ENCODE results near the gene DDN. TPM values are rescaled to one million over a fixed set of nuclear protein-coding genes. Genes with fewer than 3 reads are reported as not detected.

Gene DDN
- total RNA-seq, 1 experiment from 2014 or later: 3.5 TPM

- no TSS peak for BruUV-seq (replicated peaks)
- Histone ChIP-seq H3K36me3 (ENCODE audit: low read depth, low read length) (no peaks in the 10 kb centered on the region), H3F3A (ENCODE audit: low read length, unreplicated experiment) (no peaks in the 10 kb centered on the region), H3K79me2 (ENCODE audit: low read length) (no peaks in the 10 kb centered on the region), H4K20me1 (ENCODE audit: low read length) (no peaks in the 10 kb centered on the region), H3K9me3 (ENCODE audit: low read length) (no peaks in the 10 kb centered on the region), H2AFZ (ENCODE audit: low read length) (peak overlapping the region; percentile 74), H3K9me2 (replicated peaks; ENCODE audit: low read length) (no peaks in the 10 kb centered on the region), H3K27me3 (ENCODE audit: low read length) (peaks cover 52% of the 10 kb centered on the region), H3K4me1 (ENCODE audit: insufficient read depth, low read length) (peaks cover 29% of the 10 kb centered on the region), H3K9ac (ENCODE audit: low read length) (no peak overlapping the region), H3K4me3 (ENCODE audit: low read length) (peak overlapping the region; percentile 67), H3K4me2 (ENCODE audit: low read length) (peak overlapping the region; percentile 94), H3K27ac (ENCODE audit: low read length) (no peak overlapping the region)
- ChIA-PET POLR2A (ENCODE audit: unreplicated experiment) (no interaction called here), CTCF (interaction anchor here (0.5 to 0.7 kb wide), 3 partner anchors 14 to 23 kb away, joined by 3 read pairs; partner anchors contain the start of genes ARF3 and DDN)
- no peak for DNase-seq
- intact Hi-C loops (cut with micrococcal nuclease): loop anchor here (5.0 kb wide), 1 partner anchor 127 kb away; the partner anchor contains the start of gene DDX23
- no peak for TF ChIP-seq EZH2phosphoT487 (IDR thresholded peaks at IDR 0.05; ENCODE audit: borderline replicate concordance, low read length)
- TF ChIP-seq EZH2 (IDR thresholded peaks at IDR 0.05; ENCODE audit: low read length, unreplicated experiment): peak; percentile 12
- ATAC-seq: no peak
Observed at GRCh38 chr12:48979602-48980388, 19.4 kb downstream of the DDN start.

GRCh38 chr12:48978741-48979601 lies 20.2 kb downstream of the DDN start:
- Histone ChIP-seq H3K9ac (ENCODE audit: low read length) (no peak overlapping the region), H3K36me3 (ENCODE audit: low read depth, low read length) (no peaks in the 10 kb centered on the region), H3K27ac (ENCODE audit: low read length) (no peak overlapping the region), H3K4me2 (ENCODE audit: low read length) (peak overlapping the region; percentile 94), H3K9me2 (replicated peaks; ENCODE audit: low read length) (no peaks in the 10 kb centered on the region), H3K9me3 (ENCODE audit: low read length) (no peaks in the 10 kb centered on the region), H3F3A (ENCODE audit: low read length, unreplicated experiment) (no peaks in the 10 kb centered on the region), H3K27me3 (ENCODE audit: low read length) (peaks cover 52% of the 10 kb centered on the region), H2AFZ (ENCODE audit: low read length) (peak overlapping the region; percentile 74), H3K4me1 (ENCODE audit: insufficient read depth, low read length) (peaks cover 29% of the 10 kb centered on the region), H3K79me2 (ENCODE audit: low read length) (no peaks in the 10 kb centered on the region), H4K20me1 (ENCODE audit: low read length) (no peaks in the 10 kb centered on the region), H3K4me3 (ENCODE audit: low read length) (peak overlapping the region; percentile 67)
- BruUV-seq (replicated peaks): no TSS peak
- no peak for DNase-seq
- ATAC-seq: peak; percentile 52
- intact Hi-C loops (cut with micrococcal nuclease): no loop called here
- ChIA-PET POLR2A (ENCODE audit: unreplicated experiment) (no interaction called here), CTCF (interaction anchor here (0.5 to 0.8 kb wide), 5 partner anchors 15 to 125 kb away, joined by 3 read pairs; partner anchors contain the start of genes ARF3 and DDN)
- TF ChIP-seq EZH2phosphoT487 (IDR thresholded peaks at IDR 0.05; ENCODE audit: borderline replicate concordance, low read length) (no peak; the same call in 1 of the 2 replicates), EZH2 (IDR thresholded peaks at IDR 0.05; ENCODE audit: low read length, unreplicated experiment) (peak; percentile 12)

- ATAC-seq: peak; percentile 48
- Histone ChIP-seq H3K36me3 (ENCODE audit: low read depth, low read length) (no peaks in the 10 kb centered on the region), H3K27ac (ENCODE audit: low read length) (no peak within 1 kb of the TSS), H3F3A (ENCODE audit: low read length, unreplicated experiment) (no peaks in the 10 kb centered on the region), H3K79me2 (ENCODE audit: low read length) (no peaks in the 10 kb centered on the region), H3K9me3 (ENCODE audit: low read length) (no peaks in the 10 kb centered on the region), H3K9ac (ENCODE audit: low read length) (no peak within 1 kb of the TSS), H3K4me3 (ENCODE audit: low read length) (peak within 1 kb of the TSS; percentile 67), H3K9me2 (replicated peaks; ENCODE audit: low read length) (no peaks in the 10 kb centered on the region), H4K20me1 (ENCODE audit: low read length) (no peaks in the 10 kb centered on the region), H2AFZ (ENCODE audit: low read length) (peak within 1 kb of the TSS; percentile 74), H3K27me3 (ENCODE audit: low read length) (peaks cover 52% of the 10 kb centered on the region), H3K4me2 (ENCODE audit: low read length) (peak within 1 kb of the TSS; percentile 94), H3K4me1 (ENCODE audit: insufficient read depth, low read length) (peaks cover 29% of the 10 kb centered on the region)
- ChIA-PET POLR2A (ENCODE audit: unreplicated experiment) (no interaction called here), CTCF (no interaction called here)
- no TSS peak for BruUV-seq (replicated peaks)
- no peak for TF ChIP-seq EZH2 (IDR thresholded peaks at IDR 0.05; ENCODE audit: low read length, unreplicated experiment)
- TF ChIP-seq EZH2phosphoT487 (IDR thresholded peaks at IDR 0.05; ENCODE audit: borderline replicate concordance, low read length): 0 out of 2 replicates have a peak, but pooled peaks have one; percentile 4
- TF ChIP-seq CTCF (conservative IDR thresholded peaks at IDR 0.05; ENCODE audit: low read depth, low read length): peak; percentile 33; the same call in 1 of the 2 replicates
- intact Hi-C loops (cut with micrococcal nuclease): no loop called here
- DNase-seq: no peak
Observed at GRCh38 chr12:48978291-48978740, 20.9 kb downstream of the DDN start, which contains the start of gene WNT1. Gene WNT1 (plus strand): TSS chr12:48978322. CDS start chr12:48978651, 329 bp downstream.

Data from PC-3 (cell line).